ENCODE results near the gene LCK.

The LCK gene

DNA sequence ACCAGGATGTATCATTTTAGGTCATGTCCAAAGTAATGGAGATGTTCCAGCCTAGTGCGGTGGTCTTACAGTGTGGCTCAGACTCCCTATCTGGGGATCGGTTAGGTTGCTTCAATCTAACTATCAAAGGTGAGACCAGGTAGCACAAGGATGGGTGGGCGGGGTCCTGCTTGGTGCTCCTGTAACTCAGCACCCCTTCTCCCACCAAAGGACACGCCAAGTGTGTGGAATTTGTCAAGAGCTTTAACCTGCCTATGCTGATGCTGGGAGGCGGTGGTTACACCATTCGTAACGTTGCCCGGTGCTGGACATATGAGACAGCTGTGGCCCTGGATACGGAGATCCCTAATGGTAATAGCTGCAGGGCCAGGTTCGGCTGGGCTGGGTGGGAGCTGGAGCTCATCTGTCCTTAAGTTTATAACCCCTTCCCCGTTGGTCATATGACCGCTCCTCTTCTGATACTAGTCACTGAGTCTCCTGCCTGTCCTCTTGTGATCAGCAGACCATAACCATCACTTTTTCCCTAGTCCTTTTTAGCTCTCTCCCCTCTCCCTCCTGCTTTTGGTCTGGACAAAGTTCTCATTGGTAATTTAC lies 79.6 kb downstream of the LCK start:
- DNase-seq = no peak

DNA sequence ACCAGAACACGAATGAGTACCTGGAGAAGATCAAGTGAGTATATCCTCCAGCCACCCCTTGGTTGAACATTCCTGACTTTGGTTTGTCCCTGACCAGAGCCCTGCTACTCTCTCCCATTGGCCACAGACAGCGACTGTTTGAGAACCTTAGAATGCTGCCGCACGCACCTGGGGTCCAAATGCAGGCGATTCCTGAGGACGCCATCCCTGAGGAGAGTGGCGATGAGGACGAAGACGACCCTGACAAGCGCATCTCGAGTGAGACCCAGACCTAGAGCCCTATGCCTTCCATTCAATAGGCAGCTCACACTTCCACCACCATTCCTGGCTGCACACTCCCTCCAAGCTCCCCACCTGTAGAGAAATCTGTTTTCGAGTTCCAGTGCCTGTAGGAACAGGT lies 80.5 kb downstream of the LCK start:
- no peak for DNase-seq

DNA sequence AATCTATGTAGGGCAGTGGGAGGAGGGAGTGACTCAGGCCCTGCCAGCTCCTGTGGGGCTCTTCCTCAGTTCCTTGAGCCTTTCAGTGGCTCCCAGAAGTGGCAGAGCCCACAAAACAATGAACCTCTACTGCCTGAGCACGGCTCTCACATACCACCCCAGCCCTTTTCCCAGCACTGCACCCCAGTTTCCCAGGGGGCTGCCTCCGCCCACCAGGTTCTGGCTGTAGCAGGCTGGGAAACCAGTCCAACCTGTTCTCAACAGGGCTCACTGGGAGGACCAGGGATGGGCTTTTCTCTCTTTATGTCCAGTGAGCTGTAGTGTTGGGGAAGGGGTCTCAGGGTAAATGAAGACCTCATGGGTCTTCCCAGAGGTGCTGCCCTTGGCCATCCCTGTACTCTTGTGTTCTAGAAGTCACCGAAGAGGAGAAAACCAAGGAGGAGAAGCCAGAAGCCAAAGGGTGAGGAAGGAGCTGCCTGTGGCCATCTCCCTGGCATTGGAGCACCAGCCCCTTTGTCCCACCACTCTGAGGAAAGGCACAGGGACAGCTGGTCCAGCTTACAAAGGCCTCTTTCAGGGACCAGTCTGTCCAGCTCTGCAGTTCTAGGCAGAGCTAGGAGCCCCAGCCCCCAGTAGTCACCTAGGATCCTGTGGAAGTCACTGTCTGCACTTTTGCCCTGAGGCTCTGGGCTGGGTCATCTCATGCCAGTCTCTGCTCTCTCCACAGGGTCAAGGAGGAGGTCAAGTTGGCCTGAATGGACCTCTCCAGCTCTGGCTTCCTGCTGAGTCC lies 81.4 kb downstream of the LCK start:
- no peak for DNase-seq

DNA sequence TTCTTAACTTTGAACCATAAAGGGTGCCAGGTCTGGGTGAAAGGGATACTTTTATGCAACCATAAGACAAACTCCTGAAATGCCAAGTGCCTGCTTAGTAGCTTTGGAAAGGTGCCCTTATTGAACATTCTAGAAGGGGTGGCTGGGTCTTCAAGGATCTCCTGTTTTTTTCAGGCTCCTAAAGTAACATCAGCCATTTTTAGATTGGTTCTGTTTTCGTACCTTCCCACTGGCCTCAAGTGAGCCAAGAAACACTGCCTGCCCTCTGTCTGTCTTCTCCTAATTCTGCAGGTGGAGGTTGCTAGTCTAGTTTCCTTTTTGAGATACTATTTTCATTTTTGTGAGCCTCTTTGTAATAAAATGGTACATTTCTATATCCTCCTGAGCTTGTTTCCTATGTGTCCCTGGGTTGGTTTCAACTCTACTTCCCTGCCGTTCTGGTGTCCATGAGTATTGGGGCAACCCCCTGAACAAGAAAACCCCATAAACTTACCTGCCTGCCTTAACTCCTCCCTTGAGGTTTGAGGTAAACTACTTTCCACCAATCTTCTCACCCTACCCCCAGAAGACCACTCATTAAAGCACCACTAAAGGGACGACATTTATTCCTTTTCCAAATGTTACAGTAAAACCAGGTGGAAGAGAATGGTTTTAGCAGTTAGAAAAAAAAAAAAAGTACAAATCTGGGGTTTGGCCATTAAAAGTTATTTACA lies 82.3 kb downstream of the LCK start:
- no peak for DNase-seq

DNA sequence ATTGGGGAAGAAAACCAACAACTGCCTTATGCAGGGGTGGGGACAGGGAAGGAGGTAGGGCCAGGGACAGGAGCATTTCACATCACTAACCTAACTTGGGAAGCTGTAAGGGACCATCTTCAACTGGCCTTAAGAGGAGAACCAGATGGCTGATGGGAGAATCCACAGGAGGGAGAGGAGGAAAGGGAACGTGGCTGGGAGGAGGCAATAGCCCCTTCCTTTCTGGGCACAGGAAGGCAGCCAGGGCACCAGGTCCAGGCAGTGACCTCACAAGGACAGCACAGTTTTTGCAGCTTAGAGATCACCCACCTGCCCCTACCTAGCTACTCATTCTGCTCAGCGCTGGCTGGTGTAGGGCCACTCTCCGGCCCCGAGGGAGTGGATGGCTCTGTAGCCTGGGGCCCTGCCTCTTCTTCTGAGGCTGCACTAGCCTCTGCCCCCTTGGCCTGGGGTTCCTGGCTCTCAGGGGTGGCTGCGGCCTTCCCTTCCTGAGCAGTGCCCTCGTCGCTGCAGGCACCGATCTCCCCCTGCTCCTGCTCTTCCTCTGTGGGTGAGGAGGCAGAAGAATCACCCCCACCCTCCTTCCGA lies 83.3 kb downstream of the LCK start:
- DNase-seq = no peak

DNA sequence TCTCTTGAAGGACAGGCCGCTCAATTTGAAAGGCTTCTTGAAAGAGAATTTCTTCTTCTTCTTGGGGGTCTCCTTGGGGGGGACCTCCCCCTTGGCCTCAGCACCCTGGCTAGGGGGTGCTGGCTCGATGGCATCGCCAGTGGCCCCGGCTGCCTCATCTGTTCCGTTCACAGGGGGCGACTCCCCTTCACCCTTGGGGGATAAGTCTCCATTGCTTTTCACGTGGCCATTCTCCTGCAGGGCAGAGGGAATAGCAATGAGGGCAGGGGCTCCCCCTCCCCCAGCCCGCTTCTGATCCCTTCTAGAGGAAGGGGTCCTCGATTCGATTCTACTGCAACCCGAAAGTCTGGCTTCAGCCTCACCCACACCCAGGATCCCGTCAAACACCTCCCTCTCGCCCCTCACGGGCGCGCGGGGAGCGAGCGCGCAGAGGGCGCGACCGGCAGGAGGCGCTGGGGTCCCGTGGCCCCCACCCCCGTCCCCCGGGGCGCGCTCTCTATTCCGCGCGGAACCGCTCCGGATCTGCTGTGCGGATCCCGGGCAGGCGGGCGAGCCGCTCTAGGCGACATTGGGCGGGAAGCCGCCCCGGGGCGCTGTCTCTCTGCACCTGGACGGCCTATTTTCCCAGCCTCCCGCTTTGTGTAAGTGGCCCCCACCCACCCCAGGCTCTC lies 83.9 kb downstream of the LCK start:
- no peak for DNase-seq

DNA sequence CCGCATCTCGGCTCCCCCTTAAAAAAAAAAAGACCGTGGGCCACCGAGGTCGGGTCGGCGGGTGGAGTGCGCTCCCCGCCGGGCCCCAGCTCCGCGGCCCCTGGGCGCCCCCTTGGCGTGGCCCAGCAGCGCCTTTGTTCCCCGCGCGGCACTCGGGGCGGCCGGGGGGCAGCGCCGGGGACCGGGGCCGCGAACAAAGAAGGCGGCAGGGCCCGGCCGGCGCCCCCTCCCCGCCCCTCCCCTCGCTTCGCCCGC lies 84.4 kb downstream of the LCK start:
- DNase-seq = no peak
